Nephron progenitor cell (in vitro differentiated cells): ENCODE results near the gene MTRR.

Source experiments
- DNase-seq: peaks from one replicate; pipeline ENCODE4 v3.0.0; 2021
- H3K27ac Mint-ChIP-seq: 2 replicates; pipeline ENCODE4 v1.8.0; 2021; ENCODE audit warnings: mild to moderate bottlenecking, moderate library complexity, mixed read lengths
- H3K27me3 Mint-ChIP-seq: 2 replicates; pipeline ENCODE4 v1.8.0; 2021; ENCODE audit warnings: mild to moderate bottlenecking, low read depth, mixed read lengths; ENCODE audit not compliant: poor library complexity
- H3K36me3 Mint-ChIP-seq: 2 replicates; pipeline ENCODE4 v1.8.0; 2021; ENCODE audit warnings: low read depth, mixed read lengths
- H3K4me1 Mint-ChIP-seq: 2 replicates; pipeline ENCODE4 v1.8.0; 2021; ENCODE audit warnings: mixed read lengths
- H3K4me3 Mint-ChIP-seq: 2 replicates; pipeline ENCODE4 v1.8.0; 2021; ENCODE audit warnings: mild to moderate bottlenecking, moderate library complexity, mixed read lengths
- H3K9me3 Mint-ChIP-seq: 2 replicates; pipeline ENCODE4 v1.8.0; 2021; ENCODE audit warnings: mild to moderate bottlenecking, moderate library complexity, mixed read lengths
- CTCF ChIP-seq: fragments of 200-600 bp; sonication (generic); IDR thresholded peaks from 2 replicates; pipeline ENCODE4 v1.5.0; 2021; ENCODE audit warnings: antibody characterized with exemption

MTRR gene

GRCh38 chr5:7872517-7873130 lies 3.7 kb downstream of the MTRR start:
- H3K36me3 Mint-ChIP-seq = peaks cover 24% of the 10 kb centered on the region
- H3K9me3 Mint-ChIP-seq = no peaks in the 10 kb centered on the region
- H3K27me3 Mint-ChIP-seq = no peaks in the 10 kb centered on the region
- no peak overlapping the region for H3K27ac Mint-ChIP-seq
- no peak for TF ChIP-seq CTCF
- H3K4me1 Mint-ChIP-seq = peaks cover 31% of the 10 kb centered on the region
- DNase-seq = no peak
- H3K4me3 Mint-ChIP-seq = no peak overlapping the region

GRCh38 chr5:7873216-7873615 lies 4.3 kb downstream of the MTRR start:
- Mint-ChIP-seq H3K36me3 (peaks cover 30% of the 10 kb centered on the region), H3K4me3 (no peak overlapping the region), H3K4me1 (peaks cover 25% of the 10 kb centered on the region), H3K9me3 (no peaks in the 10 kb centered on the region), H3K27ac (no peak overlapping the region), H3K27me3 (no peaks in the 10 kb centered on the region)
- DNase-seq = no peak
- no peak for TF ChIP-seq CTCF

- TF ChIP-seq CTCF = no peak
- Mint-ChIP-seq H3K4me3 (no peak overlapping the region), H3K4me1 (peaks cover 21% of the 10 kb centered on the region), H3K27me3 (no peaks in the 10 kb centered on the region), H3K36me3 (peaks cover 35% of the 10 kb centered on the region), H3K9me3 (no peaks in the 10 kb centered on the region), H3K27ac (no peak overlapping the region)
- no peak for DNase-seq
Measured at GRCh38 chr5:7874639-7875038, 5.7 kb downstream of the MTRR start.

- DNase-seq = no peak
- no peak overlapping the region for H3K4me3 Mint-ChIP-seq
- H3K27ac Mint-ChIP-seq = no peak overlapping the region
- H3K9me3 Mint-ChIP-seq = no peaks in the 10 kb centered on the region
- H3K27me3 Mint-ChIP-seq = no peaks in the 10 kb centered on the region
- TF ChIP-seq CTCF = no peak
- peaks cover 16% of the 10 kb centered on the region for H3K4me1 Mint-ChIP-seq
- H3K36me3 Mint-ChIP-seq = peaks cover 35% of the 10 kb centered on the region
Measured at GRCh38 chr5:7875151-7875550, 6.2 kb downstream of the MTRR start.

GRCh38 chr5:7876867-7877266 lies 7.9 kb downstream of the MTRR start:
- Mint-ChIP-seq H3K4me1 (peaks cover 4% of the 10 kb centered on the region), H3K4me3 (no peak overlapping the region), H3K27ac (no peak overlapping the region), H3K36me3 (peaks cover 48% of the 10 kb centered on the region), H3K9me3 (no peaks in the 10 kb centered on the region), H3K27me3 (no peaks in the 10 kb centered on the region)
- no peak for TF ChIP-seq CTCF
- DNase-seq = no peak

- Mint-ChIP-seq H3K27me3 (no peaks in the 10 kb centered on the region), H3K36me3 (peaks cover 52% of the 10 kb centered on the region), H3K4me1 (peaks cover under 1% of the 10 kb centered on the region), H3K27ac (no peak overlapping the region), H3K9me3 (no peaks in the 10 kb centered on the region), H3K4me3 (no peak overlapping the region)
- TF ChIP-seq CTCF = no peak
- no peak for DNase-seq
Measured at GRCh38 chr5:7877851-7878250, 8.9 kb downstream of the MTRR start.
